GM18508 (cell line): ENCODE measurements around the gene ADAMTSL3.

ENCODE experiments used
- ATAC-seq: cut with Tn5 transposase; IDR thresholded peaks from one replicate; pipeline ENCODE4 v1.9.1; 2021; ENCODE audit warnings: moderate number of reproducible peaks; ENCODE audit not compliant: insufficient read depth, unreplicated experiment

Gene ADAMTSL3

GRCh38 chr15:83655237-83655616 is 1.3 kb downstream of the ADAMTSL3 start:
- no peak for ATAC-seq

GRCh38 chr15:83656192-83656591 is 2.3 kb downstream of the ADAMTSL3 start:
- no peak for ATAC-seq

GRCh38 chr15:83656943-83657528 is 3.1 kb downstream of the ADAMTSL3 start:
- no peak for ATAC-seq

- ATAC-seq, result no peak
Measured at GRCh38 chr15:83657549-83657948, 3.6 kb downstream of the ADAMTSL3 start.

- no peak for ATAC-seq
Measured at GRCh38 chr15:83658430-83659416, 4.8 kb downstream of the ADAMTSL3 start.

- ATAC-seq, result no peak
Measured at GRCh38 chr15:83659417-83659812, 5.5 kb downstream of the ADAMTSL3 start.

GRCh38 chr15:83665480-83665879 is 11.6 kb downstream of the ADAMTSL3 start:
- no peak for ATAC-seq

- ATAC-seq, result no peak
Measured at GRCh38 chr15:83670672-83671229, 16.8 kb downstream of the ADAMTSL3 start.

- no peak for ATAC-seq
Measured at GRCh38 chr15:83671603-83672002, 17.7 kb downstream of the ADAMTSL3 start.

- ATAC-seq, result no peak
Measured at GRCh38 chr15:83673385-83673784, 19.5 kb downstream of the ADAMTSL3 start.

GRCh38 chr15:83682476-83683088 is 28.7 kb downstream of the ADAMTSL3 start:
- ATAC-seq, result no peak

- no peak for ATAC-seq
Measured at GRCh38 chr15:83685916-83686332, 32.0 kb downstream of the ADAMTSL3 start.

- no peak for ATAC-seq
Measured at GRCh38 chr15:83688201-83688600, 34.3 kb downstream of the ADAMTSL3 start.

GRCh38 chr15:83690676-83691075 is 36.8 kb downstream of the ADAMTSL3 start:
- ATAC-seq, result no peak

- ATAC-seq, result no peak
Measured at GRCh38 chr15:83692746-83693581, 39.0 kb downstream of the ADAMTSL3 start.

GRCh38 chr15:83694015-83694414 is 40.1 kb downstream of the ADAMTSL3 start:
- no peak for ATAC-seq

GRCh38 chr15:83694536-83694935 is 40.6 kb downstream of the ADAMTSL3 start:
- no peak for ATAC-seq

GRCh38 chr15:83695246-83695645 is 41.3 kb downstream of the ADAMTSL3 start:
- ATAC-seq, result no peak

- no peak for ATAC-seq
Measured at GRCh38 chr15:83695901-83696425, 42.0 kb downstream of the ADAMTSL3 start.

GRCh38 chr15:83697716-83698115 is 43.8 kb downstream of the ADAMTSL3 start:
- ATAC-seq, result no peak
